VCaP (cell line): ENCODE data around the gene NKG7.
A peak's percentile ranks its signal among the peaks of the same experiment; 100 is the strongest.

Experiments used
- H3K27ac ChIP-seq: fragments of 450-650 bp; 2 replicates; pipeline ENCODE4 v1.5.1; 2017
- TF ChIP-seq, protein P1 (sequence below): fragments of 450-650 bp; conservative IDR thresholded peaks from 2 replicates; pipeline ENCODE4 v1.5.1; 2017; ENCODE audit warnings: mild to moderate bottlenecking, moderate library complexity

NKG7 gene

GRCh38 chr19:51352783-51353360 is 19.6 kb downstream of the NKG7 start:
- TF ChIP-seq, protein P1, sequence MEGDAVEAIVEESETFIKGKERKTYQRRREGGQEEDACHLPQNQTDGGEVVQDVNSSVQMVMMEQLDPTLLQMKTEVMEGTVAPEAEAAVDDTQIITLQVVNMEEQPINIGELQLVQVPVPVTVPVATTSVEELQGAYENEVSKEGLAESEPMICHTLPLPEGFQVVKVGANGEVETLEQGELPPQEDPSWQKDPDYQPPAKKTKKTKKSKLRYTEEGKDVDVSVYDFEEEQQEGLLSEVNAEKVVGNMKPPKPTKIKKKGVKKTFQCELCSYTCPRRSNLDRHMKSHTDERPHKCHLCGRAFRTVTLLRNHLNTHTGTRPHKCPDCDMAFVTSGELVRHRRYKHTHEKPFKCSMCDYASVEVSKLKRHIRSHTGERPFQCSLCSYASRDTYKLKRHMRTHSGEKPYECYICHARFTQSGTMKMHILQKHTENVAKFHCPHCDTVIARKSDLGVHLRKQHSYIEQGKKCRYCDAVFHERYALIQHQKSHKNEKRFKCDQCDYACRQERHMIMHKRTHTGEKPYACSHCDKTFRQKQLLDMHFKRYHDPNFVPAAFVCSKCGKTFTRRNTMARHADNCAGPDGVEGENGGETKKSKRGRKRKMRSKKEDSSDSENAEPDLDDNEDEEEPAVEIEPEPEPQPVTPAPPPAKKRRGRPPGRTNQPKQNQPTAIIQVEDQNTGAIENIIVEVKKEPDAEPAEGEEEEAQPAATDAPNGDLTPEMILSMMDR = no peak
- no peak overlapping the region for H3K27ac ChIP-seq

GRCh38 chr19:51351266-51351990 is 21.0 kb downstream of the NKG7 start:
- TF ChIP-seq, protein P1 = no peak
- no peak overlapping the region for H3K27ac ChIP-seq

- TF ChIP-seq, protein P1 = no peak
- no peak overlapping the region for H3K27ac ChIP-seq
Measured at GRCh38 chr19:51347209-51347928, 25.1 kb downstream of the NKG7 start.

- H3K27ac ChIP-seq = no peak overlapping the region
- TF ChIP-seq, protein P1 = no peak
Measured at GRCh38 chr19:51346742-51347141, 25.7 kb downstream of the NKG7 start.

DNA sequence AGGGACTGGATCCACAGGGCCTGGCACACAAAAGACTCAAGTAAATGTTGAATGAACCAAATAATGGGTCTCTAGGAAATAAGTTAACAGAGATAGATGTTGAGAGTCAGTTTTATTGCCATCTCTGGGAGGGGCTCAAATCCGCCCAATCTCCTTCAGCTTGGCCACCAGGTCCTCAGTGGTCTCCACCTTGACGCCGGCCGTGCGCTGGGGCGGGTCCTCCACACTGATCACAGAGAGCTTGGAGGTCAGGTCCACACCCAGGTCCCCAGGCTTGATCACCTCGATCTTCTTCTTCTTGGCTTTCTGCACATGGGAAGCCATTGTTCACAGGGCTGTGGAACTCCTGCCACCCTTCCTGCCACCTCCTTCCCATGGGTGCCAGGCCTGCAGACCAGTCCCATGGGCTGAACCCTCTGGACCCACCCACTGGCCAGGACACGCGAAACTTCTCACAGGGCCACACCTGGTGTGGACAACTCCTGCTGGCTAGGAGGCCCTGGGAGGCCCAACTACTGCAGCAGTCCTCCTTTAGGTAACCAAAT is 27.3 kb downstream of the NKG7 start:
- H3K27ac ChIP-seq = no peak overlapping the region
- TF ChIP-seq, protein P1 = no peak

GRCh38 chr19:51342631-51343569 is 29.6 kb downstream of the NKG7 start:
- peak overlapping the region; percentile 26; the same call in 1 of the 2 replicates for H3K27ac ChIP-seq
- TF ChIP-seq, protein P1 = no peak
